Karpas-422 (cell line): Measurements from ENCODE around the gene TMEM266. TPM values are rescaled to one million over a fixed set of nuclear protein-coding genes. Genes with fewer than 3 reads are reported as not detected.

Experiments
- total RNA-seq: library from RNA; depleted of rRNA; stranded (reverse); fragments of >200 nt; shearing (Covaris generic); gene quantifications from 2 replicates; pipeline ENCODE4 v1.2.3, GENCODE V29; 2014; ENCODE audit warnings: low replicate concordance; rRNA removed

Gene TMEM266
- total RNA-seq, 1 experiment from 2014 or later, result not detected

Other genes with a start within 250 kb of the TMEM266 start
- 13.7 and 36.3 TPM in 2 replicates for gene UBE2Q2, start 216.5 kb upstream of the TMEM266 start, total RNA-seq
- gene FBXO22, start 156.1 kb upstream of the TMEM266 start, total RNA-seq, result 30.1 and 39.7 TPM in 2 replicates
- not detected in 2 replicates for gene NRG4, start 47.6 kb upstream of the TMEM266 start, total RNA-seq